Stimulated activated CD8-positive, alpha-beta memory T cell treated with anti-CD3 and anti-CD28 coated beads, Interleukin-12 subunit alpha, Interleukin-12 subunit beta, amount 100 ng/mL, for 24 hours (primary cell): ENCODE data around the gene FGFR2.
"Not testable (repeated sequence)": the region's sequence is repeated elsewhere in the genome, so short reads cannot be mapped to it uniquely, and the experiment has no call there.

Source experiments
- DNase-seq: peaks from one replicate; pipeline ENCODE4 v3.0.0-alpha.2; 2020; ENCODE audit errors: extremely low read depth

Gene FGFR2

GRCh38 chr10:121590772-121591171, 7.5 kb downstream of the FGFR2 start:
- no peak for DNase-seq

- DNase-seq = no peak
Measured at GRCh38 chr10:121589553-121589952, 8.7 kb downstream of the FGFR2 start.

DNA sequence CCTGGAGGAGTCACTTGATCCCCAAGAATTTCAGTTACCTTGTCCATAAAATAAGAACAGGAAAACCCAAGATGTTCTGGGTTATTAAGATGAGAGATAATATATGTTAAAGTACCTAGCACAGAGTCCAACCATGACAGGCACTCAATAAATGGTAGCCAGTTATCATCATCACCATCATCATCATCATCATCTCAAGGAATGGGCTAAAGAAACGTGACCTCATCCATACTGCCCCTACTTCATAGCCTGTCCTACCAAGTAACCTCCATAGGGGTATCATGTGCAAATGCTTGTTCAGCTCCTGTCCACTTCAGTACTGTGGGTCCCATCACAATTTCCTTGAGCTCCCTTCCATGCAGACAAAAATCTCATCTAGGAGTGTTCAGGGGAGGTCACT, 14.4 kb downstream of the FGFR2 start:
- DNase-seq = no peak

- DNase-seq = no peak
Measured at GRCh38 chr10:121583258-121583657, 15.0 kb downstream of the FGFR2 start.

DNA sequence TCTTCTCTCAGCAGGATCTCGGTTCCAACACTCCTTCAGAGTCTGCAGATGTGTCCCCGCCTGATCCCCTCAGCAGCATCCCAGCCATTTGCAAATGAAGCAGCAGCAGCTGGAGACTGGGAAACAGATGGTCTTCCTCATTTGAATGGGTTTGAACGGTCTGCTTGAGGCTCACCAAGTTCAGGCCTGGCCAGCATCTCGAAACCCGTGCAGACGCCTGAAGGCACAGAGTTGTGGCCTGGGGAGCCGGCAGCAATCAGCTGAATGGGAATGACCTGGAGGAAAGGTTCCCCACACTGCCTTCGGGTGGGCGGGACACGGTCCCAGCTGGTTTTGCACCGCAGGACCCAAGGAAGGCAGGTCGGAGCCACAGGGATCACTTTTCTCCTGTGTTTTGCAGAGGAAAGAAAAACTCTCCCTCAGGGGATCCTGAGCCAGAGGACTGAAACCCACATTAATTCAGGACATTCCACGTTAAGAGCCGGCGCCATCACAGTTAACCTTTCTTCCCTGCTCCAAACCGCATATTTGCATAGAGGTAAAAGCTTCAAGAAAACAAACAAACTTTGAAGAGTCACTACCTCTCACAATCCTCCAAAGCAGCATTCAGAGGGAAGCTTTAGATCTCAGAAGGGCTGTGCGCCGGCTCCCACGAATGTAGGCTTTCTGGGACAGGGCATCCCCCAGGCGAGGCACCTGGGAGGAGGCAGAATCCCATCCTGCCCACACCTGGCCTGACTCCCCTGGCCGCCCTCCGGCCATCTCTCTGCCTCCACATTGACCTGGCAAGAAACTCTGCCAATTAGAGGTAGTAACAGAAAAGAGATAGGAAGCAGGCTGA, 17.7 kb downstream of the FGFR2 start:
- no peak for DNase-seq

- DNase-seq = no peak
Measured at GRCh38 chr10:121579656-121580055, 18.6 kb downstream of the FGFR2 start.

- DNase-seq = no peak
Measured at GRCh38 chr10:121578965-121579364, 19.3 kb downstream of the FGFR2 start.

DNA sequence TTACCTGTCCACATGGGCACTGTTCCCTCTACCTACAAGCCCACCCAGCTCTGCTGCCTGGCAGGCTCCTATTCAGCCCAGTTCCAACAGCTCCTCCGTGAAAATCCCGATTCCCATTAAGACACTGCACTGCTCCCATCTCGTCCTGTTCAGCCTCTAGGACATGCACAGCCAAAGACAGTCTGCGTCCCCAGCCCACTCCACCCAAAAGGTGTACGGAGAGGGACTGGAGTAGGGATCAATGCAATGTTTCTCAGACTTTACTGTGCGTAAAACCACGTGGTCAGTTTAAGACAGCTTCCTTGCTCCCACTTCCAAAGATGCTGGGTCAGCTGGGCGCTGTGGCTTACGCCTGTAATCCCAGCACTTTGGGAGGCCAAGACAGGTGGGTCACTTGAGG, 19.9 kb downstream of the FGFR2 start:
- DNase-seq = no peak

DNA sequence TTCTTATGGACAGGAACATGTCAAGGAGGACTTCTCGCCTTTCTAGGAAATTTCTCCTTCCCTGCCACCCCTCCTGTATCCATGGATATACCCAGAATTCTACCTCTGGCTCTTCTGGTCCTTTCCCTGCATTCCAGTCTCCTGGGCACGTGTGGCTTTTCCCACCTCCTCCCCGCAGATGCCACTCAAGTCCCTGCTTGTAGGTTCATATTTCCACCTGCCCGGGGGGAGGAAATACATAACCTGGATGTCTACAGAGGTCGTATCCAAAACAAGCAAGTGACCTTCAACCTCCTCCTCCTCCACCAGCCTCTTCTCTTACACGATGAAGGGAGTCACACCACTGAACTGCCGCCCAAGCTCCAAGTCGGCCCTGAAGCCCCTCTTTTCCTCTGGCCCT, 20.7 kb downstream of the FGFR2 start:
- no peak for DNase-seq

- no peak for DNase-seq
Measured at GRCh38 chr10:121576139-121576538, 22.1 kb downstream of the FGFR2 start.

DNA sequence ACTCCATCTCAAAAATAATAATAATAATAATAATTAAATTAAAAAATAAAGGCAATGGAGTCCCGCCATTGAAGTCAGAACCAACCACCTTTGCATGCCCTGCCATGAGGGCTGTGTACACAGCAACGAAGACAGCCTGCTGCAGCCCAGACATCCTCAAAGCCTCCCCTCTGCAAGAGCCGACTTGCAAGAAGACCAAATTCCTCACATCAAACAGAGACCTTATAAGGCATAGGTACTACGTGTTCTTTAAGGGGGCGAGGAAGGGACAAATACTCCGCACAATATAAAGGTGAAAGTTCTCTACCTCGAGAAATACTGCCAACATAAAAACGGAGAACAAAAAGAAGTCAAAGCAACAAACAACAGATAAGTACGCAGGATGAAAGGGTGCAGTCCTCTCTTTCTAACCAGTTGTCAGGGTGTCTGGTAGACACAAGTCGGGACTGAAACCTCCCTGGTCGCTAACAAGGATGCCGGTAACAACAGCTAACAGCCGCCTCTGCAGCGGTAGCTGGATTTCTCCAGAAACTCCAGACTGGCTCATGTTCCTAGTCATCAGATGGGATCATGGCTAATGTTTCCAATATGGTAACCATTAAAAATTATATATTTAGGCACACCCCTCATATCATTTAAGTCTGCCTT, 23.6 kb downstream of the FGFR2 start:
- DNase-seq = no peak

DNA sequence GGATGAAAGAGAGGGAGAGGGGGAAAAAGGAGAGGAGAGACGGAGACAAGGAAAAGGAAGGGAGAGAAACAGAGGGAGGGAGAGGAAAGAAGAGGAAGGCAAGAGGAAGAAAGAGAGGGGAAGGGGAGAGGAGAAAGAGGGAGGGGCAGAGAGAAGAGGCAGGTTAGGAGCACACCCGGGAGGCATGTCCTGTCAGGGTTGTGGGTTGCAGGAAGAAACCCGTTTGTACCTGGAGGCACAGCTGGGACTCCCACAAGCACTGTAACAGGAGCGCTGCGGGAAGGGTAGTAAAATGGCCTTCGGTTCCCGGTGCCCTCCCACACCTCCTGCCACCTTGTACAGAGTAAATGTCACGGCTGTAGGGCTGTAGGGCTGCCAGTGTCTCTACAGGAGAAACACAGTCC, 24.7 kb downstream of the FGFR2 start:
- no peak for DNase-seq

- DNase-seq = no peak
Measured at GRCh38 chr10:121572859-121573537, 25.2 kb downstream of the FGFR2 start.

GRCh38 chr10:121570315-121570714, 27.9 kb downstream of the FGFR2 start:
- DNase-seq = no peak

DNA sequence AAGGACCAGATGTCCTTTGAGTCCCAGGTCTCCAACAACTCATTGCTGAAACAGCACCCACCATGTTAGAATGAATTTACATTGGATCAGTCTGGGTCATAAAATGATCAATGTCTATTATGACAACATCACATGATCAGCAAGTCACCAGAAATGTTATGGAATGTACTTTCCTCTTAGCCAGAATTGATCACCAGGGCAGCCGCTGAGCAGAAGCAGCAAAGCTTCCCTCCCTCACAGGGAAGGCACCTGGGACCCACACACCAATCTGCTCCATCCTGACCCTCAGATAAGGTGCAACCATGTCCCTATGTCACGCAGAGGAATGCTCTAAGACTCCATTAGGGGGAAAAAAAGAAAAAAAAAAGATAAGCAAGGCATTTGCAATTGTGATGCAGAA, 30.0 kb downstream of the FGFR2 start:
- DNase-seq = no peak

GRCh38 chr10:121567569-121567968, 30.7 kb downstream of the FGFR2 start:
- no peak for DNase-seq

DNA sequence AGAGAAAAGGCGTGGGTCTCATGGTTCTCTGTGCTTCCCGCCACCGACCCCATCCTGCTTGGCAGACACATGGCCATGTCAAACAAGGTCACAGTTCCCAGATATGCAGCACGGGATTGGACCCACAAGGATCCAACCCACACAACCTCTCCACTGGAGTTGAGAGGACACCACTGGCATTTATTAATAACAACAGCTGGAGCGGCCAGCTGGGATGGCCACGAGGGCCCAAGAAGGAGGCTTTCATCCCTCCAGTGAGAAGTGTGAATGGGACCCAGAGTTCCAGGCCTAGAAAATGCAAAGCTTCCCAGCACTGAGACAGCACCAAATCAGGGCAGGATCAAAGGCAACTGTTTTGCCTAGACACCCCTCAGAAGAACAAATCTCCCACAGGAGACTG, 31.5 kb downstream of the FGFR2 start:
- no peak for DNase-seq

GRCh38 chr10:121559326-121560026, 38.8 kb downstream of the FGFR2 start:
- DNase-seq = no peak

DNA sequence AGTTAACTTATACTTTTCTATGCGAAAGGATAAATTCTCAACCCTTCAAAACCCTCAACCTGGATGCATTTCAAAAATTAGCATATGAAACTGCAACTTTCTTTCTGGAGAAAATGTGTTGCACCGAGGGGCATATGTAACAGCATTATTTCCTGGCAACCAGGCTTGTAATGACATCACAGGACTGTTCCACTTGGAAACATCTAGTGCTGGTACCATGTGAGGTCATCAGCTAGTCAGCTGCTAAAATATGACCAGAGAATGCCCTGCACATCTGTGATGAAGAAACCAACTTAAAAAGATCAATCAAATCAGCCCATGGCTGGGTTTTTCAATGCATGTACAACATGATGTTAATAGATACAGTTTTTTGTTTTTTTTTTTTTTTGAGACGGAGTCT, 40.0 kb downstream of the FGFR2 start:
- no peak for DNase-seq

- DNase-seq = no peak
Measured at GRCh38 chr10:121556918-121557573, 41.2 kb downstream of the FGFR2 start.

DNA sequence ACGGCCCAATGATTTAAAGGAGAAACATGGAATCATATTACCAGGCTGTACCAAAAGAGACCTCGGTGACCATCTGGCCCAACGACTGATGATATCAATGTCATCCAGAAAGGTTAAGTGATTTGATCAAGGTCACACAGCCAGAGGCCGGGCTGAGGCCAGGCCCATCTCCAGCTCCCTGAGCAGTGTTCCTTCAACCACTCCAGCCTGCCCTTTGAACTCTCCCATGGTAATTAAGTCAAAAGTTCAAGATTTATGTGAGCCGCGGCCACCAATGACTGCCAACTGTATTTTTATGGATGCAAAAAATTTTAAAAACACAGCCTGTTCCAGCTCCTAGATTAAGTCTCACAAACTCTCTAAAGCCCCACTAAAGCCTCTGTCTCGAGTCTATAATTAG, 41.8 kb downstream of the FGFR2 start:
- no peak for DNase-seq

DNA sequence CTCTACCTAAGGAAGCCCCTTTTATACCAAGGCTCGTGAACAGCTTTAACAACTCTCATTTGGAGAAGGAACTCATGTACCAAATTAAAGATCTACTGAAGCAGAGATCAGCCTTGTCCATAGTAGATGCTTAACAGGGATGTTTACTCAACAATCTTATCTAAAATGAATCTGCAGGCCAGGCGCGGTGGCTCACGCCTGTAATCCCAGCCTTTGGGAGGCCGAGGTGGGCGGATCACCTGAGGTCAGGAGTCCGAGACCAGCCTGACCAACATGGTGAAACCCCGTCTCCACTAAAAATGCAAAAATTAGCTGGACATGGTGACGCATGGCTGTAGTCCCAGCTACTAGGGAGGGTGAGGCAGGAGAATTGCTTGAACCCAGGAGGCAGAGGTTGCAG, 43.3 kb downstream of the FGFR2 start:
- DNase-seq = not testable (repeated sequence)
